Mammary epithelial cell (primary cell): ENCODE results near the gene CHRM2.

Experiments
- CTCF ChIP-seq, 2 donors: IDR thresholded peaks in 1 of 2; conservative IDR thresholded peaks in 1 of 2; 2 replicates each; pipeline ENCODE4 v1.5.1; 2011 to 2012; ENCODE audit warnings: inconsistent platforms in 2 of 2, low read length in 2 of 2, mild to moderate bottlenecking in 2 of 2, control low read depth in 1 of 2, low read depth in 1 of 2; ENCODE audit not compliant: insufficient read depth in 1 of 2; ENCODE audit errors: extremely low read depth in 1 of 2
- EZH2 ChIP-seq: IDR thresholded peaks from 2 replicates; pipeline ENCODE4 v1.6.1; 2012; ENCODE audit warnings: low read length, inconsistent platforms, borderline replicate concordance

- TF ChIP-seq EZH2 = no peak
- TF ChIP-seq CTCF (conservative IDR thresholded peaks at IDR 0.05 in 1 of 2, IDR thresholded peaks at IDR 0.05 in 1 of 2; ENCODE audit: extremely low read depth in 1 of 2, insufficient read depth in 1 of 2, low read depth in 1 of 2, low read length in 2 of 2) = no peak
Observed at GRCh38 chr7:136894789-136895188, 26.3 kb downstream of the CHRM2 start.
